ENCODE results near the gene TGM2.

TGM2 gene

DNA sequence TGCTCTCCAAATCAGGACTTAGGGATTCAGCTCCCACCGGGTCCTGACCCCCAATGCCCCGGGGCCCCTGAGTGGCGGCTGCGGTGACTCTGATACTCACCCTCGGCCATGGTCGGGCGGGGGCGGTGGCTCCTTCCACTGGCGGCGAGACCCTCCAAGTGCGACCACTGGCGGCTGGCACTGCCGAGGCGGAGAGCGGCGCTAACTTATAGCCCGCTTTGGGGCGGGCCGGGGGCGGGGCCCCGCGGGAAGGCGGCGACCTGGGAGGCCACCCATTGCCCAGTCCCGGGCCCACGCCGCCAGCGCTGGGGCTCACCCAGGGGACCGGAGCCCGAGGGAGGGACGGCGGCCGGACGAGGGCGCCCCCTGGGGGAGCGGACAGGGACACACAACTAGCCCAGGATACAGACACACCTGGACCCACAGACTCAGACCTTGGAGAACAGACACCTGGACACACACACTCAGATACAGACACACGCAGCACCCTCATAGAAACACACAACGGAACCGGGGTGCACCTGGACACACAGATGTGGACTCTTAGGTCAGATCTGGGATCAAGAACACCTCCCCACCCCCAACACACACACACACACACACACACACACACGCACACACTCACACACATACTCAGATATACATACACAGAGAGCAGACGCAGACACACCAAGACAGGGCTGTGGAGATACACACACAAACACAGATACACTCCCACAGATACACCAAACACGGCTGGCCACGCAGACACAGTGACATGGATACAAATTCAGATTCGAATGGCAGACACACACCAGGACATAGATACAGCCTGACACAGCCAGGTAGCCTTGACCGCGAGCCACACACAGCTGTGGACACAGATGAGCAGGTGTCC lies at the start of gene TGM2:
Gene TGM2 (minus strand): TSS at position 182 of the 877 bp plus-strand sequence. CDS start 72 bp downstream, at position 110.
- FAIRE-seq: no peak

DNA sequence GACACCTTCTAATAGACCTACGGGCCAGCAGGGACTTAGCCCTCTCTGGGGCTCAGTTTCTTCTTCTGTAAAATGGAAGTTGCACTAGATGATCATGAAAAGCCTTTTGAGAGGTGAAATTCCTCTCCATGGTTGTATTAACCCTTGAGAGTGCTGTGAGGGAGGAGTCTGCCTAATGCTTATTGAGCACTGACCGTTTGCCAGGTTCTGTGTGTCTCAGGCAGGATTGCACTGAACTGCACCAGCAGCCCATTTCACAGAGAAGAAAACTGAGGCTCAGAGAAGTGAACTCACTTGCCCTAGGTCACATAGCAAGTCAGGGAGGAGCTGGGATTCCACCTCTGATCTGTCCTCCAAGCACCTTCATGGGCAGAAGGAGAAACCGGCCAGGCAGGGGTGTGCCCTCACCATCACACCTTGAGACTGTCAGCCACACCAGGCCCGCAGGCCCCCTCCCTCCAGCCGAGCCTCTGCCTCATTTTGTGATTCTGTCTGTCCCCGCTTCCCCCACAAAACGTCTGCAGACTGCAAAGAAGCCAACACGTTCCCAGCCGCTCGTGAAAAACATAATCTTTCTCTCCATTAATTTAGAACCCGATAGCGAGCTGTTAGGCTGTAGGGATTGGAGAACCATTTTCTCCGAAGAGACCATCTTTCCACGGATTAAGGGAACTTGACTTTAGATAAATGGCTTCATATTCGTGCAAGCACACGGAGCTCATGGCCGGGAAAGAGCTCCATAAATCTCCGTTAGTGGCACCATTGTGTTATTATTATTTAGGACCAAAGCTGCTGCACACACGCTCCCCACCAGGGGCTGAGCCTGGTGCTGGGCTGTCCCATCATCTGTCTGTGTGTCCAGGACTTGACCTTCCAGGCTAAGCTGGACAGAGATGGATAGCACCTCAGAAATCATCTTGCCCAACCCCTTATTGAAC lies 49.5 kb upstream of the TGM2 start:
- FAIRE-seq: no peak

DNA sequence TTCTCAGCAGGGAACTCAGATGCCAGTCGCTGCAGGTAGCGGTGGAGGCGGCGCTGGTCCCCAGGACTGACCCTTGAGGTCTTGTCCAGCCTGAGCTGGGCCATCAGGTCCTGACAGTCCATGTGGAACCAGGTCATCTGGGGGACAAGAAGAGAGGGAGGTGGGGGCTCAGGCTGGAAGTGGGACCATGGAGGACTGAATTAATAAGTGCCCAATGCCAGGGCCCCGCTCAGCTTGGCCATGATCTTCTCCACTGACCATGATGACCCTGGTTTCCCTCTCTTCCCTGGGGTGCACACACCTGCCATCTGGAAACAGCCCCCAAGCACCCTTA lies 48.5 kb upstream of the TGM2 start:
- FAIRE-seq: no peak

DNA sequence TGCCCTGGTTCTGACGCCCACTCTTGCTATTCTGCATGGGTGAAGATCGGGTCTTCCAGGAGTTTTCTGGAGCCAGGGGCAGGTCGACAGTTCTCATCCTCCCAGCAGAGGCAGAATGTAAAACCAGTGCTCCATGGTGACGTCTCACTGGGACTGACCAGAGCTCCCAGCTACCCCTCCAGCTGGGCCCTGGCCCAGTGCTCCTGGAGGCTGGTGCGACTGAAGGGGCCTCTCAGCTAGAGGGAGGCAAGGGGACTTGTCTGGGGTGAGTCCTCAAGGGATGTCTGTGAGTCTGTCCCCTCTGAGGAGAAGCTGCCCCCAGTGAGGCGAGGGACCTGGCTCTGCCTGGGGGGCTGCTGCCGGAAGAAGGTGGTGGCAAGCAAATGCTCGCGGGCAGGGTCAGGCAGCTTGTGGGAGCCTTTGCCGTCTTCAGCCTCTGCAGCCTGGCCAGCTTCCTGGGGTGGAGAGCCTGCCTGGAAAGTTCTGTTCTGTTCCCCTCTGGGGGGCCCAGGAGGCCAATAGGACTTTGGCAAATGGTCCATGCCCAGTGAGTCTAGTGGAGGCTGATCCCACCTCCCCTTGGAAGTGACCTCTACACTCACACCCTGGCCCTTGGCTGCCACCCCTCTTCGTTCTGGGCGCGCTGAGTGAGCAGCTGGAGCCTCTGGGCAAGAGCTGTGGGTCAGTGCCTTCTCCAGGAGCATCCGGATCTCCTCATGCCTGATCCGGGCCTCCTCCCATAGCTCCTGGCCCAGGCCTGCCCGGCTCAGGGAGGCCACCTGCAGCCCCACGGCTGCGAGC lies 47.9 kb upstream of the TGM2 start:
- FAIRE-seq: no peak

DNA sequence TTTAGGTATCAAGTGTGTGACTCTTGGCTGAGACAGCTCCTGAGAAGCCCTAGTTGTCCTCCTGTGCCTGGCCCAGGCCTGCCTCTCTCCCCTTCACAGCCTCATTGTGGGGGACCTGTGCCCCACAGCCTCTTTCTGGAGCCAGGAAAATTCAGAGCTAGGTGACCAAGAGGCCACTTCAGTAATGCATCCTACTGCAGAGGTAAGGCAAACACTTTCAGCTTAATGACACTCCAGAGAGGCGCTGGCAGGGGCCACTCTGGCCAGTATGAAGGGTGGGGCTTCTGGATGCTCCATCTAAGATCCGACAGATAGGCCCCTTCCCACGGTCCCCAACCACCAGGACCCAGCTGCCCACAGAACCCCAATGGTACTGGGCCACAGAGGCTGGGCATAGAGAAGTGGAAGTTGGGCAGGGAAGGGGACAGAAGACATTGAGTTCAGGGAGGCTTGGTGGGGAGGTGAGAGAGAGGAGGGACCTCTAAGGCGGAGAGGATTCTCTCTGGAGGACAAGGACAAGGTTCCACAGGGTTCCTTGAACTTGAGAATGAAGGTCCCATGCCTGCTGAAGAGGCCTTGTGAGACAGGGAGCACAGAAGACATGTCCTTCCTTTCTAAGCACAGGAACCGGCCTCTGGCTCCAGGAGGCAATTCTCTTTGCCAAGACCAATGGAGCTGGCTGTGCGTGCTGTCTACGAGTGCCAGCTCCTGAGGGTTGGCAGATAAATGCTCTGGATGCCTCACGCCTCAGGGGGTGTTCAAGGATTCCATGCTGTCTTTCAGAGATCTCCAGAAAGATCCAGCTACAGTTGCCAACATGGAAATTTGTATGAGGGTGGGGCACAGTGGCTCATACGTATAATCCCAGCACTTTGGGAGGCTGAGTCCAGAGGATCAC lies 46.4 kb upstream of the TGM2 start:
- no peak for FAIRE-seq

DNA sequence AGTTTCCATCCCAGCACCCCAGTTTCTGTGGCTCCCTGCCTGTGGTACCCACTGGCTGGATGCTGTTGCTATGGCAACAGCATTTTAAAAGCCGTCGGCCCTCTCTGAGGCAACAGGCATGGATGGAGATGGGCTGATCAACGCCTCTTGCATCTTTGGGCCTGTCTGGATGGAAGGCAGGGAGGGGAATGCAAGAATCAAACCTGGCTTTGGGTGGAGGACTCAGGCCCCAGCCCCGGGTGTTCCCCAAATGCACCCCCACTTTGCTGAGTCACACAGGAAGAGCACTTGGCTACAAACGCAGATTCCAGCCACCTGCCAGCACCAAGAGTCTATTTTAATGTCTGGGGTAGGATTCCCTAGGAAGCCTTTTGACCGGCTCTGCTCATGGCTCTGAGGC lies 45.7 kb upstream of the TGM2 start:
- FAIRE-seq: no peak

DNA sequence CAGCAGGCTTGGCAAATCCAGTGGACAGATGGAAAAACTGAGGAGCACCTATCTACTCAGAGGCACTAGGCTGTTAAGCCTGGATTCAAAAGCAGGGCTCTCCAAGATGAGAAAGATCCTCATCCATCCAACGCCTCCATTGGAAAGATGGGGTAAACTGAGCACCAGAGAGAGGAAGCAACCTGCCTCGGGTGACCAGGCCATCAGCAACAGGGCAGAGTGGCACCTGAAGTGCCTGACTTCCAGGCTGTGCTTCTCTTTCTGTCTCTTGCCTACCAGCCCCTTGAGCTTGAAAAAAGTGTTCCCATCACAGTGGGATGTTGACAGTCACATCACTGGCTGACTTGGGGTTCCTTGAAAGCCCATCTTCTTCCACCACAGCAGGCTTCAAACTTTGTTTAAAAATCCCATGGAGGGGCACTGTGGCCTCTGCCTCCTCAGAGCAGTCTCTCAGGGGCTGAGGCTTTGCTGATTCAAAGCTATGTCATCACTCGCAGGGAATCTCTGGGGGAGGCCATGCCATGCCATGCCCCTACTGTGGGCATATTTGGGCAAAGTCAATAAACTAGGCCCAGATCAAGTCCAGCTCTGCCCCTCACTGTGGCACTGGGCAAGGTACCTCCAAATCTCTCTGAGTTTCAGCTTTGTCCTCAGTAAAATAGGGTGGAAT lies 44.8 kb upstream of the TGM2 start:
- no peak for FAIRE-seq

DNA sequence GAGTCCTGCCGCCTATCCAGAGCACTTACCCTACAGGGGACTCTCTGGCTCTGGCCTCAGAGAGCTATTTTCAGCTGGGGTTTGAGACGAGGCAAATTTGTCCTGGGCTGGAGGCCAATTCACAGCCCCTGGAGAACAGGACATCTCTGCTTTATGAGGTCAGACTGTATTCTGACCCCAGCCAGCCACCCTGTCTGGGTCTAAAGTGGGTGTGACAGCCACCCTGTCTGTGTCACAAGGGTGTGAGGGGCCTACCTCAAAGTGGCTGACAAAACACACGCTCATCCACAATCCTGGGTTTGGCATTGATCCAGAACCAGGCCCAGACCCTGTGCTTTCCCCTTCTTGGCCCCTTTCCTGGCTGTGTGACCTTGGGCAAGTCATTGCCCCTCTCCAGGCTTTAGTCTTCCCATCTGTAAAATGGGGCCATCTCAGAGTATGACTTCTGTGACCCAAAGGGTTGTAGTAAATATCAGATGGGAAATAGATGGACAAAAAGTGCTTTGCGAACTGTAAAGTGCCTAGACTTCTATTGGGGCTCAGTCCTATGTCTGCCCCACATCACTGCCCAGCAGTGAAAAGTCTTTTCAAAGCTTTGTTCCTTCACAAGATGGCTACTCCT lies 44.1 kb upstream of the TGM2 start:
- FAIRE-seq: no peak

DNA sequence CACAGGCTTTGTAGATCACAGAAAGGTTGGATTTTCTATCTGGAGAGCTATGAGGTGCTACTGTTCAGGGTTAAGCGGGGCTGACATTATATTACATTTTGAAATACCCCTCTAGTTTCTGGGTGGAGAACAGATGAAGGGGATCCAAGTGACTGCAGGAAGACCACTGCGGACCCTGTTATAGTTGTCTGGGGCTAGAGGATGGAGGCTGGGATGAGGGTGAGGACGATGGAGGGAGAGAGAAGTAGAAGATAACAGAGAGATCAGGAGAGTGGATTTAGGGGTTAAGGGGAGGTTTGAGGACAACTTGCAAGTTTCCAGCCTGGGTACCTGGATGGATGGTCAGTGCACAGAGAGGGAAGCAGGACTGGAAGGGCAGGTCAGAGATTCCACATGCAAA lies 43.5 kb upstream of the TGM2 start:
- FAIRE-seq: no peak

DNA sequence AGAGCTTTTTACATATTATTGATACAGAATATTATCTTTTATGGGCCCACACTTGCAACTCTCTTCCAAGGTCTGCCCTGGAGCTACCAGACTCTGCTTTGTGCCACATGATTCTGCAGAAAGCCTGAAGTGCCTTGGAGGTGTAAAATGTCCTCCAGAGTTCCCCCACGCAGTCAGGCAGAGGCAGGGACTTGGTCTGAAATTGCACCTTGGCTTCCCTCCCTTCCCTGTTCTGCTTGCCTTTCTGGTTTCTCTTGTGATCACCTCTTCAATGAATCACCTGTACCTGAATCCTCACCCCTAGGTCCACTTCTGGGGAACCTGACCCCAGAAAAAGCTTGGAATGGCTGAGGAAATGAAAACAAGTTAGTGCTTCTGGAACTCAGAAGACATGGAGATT lies 43.0 kb upstream of the TGM2 start:
- no peak for FAIRE-seq

DNA sequence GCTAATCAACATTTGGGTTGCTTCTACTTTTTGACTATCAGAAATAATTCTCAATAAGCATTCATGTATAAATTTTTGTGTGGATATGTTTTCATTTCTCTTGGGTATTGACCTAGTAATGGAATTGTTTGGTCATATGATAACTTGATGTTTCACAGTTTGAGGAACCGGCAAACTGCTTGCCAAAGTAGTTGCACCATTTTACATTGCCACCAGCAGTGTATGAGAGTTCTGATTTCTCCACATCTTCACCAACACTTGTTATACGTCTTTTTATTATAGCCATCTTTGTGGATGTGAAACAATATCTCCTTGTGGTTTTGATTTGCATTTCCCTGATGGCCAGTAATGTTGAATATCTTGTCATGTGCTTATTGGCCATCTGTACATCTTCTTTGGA lies 42.6 kb upstream of the TGM2 start:
- no peak for FAIRE-seq

DNA sequence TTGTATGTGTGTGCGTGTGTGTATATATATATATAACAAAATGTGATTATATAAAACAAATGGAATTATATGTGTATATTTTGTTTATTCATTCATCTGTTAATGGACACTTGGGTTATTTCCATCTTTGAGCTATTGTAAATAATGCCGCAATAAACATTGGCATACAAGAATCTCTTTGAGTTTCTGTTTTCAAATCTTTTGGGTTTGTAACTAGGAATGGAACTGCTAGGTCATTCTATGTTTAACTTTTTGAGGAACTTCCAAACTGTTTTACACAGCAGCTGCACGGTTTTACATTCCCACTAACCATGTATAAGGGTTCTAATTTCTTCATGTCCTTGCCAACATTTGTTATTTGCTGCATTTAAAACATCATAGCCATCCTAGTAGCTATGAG lies 39.9 kb upstream of the TGM2 start:
- no peak for FAIRE-seq

DNA sequence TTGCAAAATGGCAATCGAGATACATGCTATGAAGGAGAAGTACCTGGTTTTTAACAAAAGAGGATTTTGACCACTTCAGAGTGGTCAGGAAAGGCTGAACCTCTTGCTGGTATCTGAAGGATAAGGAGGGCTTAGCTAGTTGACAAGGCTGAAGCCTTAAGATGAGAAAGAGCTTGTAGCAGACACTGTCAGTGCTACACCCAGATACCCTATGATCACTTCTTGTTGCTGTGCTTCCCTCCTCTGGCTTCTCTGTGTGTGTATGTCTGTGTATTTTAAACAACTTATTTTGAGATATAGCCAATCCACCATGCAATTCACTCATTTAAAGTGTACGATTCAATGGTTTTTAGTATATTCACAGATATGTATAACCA lies 38.9 kb upstream of the TGM2 start:
- no peak for FAIRE-seq

DNA sequence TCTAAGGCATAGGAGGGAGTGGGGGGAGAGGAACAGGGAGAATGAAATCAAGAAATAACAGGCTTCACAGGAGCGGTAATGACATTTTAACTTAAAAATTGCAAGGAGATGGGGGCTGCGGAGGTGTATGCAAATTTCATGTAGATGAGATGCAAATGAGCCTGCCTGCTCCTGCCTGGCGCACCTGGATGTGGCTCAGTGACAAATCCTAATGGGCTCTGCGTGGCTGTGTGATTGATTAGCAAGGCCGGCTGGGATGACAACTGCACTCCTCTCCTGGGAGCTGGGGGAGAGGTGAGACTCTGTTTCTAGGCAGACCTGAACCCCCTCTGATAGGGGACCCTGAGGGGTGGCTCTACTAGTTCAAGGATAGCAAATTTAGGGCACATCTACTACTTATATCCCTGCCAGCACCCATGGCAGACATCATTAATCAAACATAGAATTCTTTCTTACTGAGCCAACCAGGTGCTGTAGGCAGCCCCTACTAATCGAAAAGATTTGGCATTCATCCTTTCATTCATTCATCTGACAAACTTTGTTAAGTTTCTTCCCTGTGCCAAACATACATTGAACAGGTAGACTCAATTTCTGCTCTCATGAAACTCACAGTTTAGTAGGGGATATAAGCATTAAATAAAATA lies 38.4 kb upstream of the TGM2 start:
- no peak for FAIRE-seq

DNA sequence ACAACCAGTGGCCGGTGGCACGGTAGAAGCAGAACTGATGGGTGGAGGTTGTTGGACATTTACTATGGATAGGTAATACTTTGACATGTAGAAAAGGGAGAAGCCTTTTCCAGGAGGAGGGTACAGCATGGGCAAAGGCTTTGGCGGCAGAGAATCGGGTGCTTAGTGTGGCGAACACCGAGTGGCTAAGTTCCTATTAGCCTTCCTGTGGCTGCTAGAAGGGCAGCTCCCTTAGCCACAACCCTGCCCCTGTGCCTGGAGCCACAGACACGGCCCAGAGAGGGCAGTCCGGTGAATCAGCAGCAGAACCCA lies 37.9 kb upstream of the TGM2 start:
- no peak for FAIRE-seq

DNA sequence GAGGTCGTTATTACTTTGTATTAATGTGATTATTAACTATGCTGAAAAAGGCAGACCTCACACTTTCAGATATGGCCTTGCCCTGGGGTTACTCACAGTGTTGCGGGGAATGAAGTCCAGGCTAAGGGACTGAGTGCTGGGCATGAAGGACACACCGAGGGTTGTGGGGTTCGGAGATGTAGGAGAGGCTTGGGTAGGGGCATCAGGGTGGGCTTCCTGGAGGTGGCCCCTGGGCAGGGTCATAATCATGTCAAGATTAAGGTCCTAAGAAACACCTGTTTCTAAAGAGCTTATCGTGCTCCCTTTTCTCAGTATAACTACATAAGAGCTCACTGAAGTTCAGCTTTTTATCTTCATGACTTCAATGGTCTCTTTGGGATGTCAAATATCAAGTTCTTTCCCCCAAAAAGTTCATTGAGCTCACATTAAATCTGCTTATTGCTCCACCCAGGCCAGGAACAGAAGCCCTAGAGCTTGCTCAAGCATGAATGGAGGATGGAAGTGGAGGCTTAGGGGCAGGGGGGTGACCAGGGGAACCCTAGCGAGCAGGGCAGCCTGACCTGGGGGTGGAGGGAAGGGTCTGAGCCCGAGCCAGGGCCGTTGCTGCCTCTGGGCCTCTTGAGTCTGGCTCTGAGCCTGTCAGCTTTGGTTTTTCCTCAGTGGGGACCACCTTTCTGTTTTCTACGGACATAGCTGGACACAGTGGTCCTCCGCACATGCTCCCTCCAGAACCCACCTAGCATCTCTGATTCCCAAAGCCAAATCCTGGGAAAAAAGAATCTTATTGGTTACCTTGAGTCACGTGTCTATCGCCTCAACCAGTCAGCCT lies 37.3 kb upstream of the TGM2 start:
- no peak for FAIRE-seq

DNA sequence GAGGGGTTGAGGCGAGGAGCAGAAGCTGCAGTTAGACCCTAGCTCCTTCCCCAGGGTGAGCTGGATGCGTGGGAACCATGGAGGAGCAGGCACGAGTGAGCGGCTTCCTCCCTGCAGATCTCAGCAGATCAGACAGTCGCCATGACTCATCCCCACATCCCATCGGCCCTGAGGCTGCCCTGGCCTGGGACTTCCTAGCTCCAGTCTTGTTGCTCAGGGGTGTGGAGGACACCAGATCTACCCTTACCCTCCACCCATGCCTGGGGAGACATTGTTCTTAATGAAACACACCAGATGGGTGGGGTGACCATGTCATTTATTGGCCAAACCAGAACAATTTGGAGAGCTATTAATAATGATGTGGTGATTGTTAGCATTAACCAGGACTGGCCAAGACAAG lies 36.3 kb upstream of the TGM2 start:
- FAIRE-seq: no peak

DNA sequence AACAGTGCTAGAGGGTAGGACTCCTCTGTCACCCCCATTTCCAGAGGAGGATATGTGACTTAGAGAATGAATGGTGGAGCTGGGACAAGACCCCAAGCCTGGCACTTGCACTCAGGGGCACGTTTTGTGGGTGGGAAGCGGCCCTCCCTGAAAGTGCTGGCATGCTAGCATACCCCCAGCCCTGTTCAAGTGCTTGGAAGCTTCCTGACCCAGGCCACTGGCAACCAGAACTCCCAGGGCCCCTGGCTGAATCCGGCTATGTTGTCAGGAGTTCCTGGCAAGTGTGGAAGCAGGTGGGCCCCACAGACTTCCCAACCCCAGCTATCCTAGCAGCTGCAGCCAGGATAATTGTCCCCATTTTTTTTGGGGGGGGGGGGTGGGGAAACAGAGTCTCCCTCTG lies 35.6 kb upstream of the TGM2 start:
- no peak for FAIRE-seq

DNA sequence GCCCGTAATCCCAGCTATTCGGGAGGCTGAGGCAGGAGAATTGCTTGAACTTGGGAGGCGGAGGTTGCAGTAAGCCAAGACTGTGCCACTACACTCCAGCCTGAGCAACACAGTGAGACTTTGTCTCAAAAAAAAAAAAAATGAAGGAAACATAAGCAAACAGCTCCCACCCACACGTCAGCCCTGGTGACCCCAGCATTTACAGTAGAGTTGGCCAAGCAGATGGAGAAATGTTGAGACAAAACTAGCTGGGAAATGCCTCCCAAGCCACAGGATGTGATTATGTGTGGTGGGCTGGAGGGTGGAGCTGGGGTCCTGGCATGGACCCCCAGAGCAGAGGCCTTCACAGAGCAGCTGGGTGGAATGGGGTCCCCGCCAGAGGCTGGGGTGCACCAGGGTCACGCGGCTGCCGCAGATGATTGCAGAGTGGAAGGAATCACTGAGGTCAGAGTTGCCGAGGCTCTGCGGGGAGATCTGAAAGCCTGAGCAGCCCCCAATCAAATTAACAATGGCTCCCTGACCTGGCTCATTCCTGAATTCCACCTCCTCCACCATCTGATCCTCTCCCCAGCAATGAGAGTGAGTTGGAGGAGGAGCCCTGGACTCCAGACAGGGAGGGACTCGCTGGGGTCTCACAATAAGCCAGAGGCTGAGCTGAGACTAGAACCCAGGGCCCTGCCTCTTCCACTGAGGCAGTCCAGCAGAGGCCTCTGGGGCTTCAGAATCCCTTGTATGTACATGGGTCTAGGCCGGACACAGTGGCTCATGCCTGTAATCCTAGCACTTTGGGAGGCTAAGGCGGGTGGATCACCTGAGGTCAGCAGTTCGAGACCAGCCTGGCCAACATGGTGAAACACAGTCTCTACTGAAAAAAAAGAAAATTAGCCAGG lies 34.7 kb upstream of the TGM2 start:
- FAIRE-seq: no peak
